Right lung (tissue), 5 donors: Measurements from ENCODE around the gene CKS1B. TPM values are rescaled to one million over a fixed set of nuclear protein-coding genes. Genes with fewer than 3 reads are reported as not detected.
"Not testable (repeated sequence)": the region's sequence is repeated elsewhere in the genome, so short reads cannot be mapped to it uniquely, and the experiment has no call there.

Experiments used
- DNase-seq, 2 donors: peaks; one replicate each; pipeline ENCODE4 v3.0.0-alpha.2; 2013
- polyA plus RNA-seq, 5 donors: library from polyadenylated mRNA; unstranded; fragments of 120-200 nt; gene quantifications; one replicate each; pipeline versions ENCODE4 v1.2.1 to v1.2.3, GENCODE V29; 2013; ENCODE audit warnings: inconsistent platforms in 1 of 5, low replicate concordance in 1 of 5; ENCODE audit not compliant: insufficient read length in 5 of 5, insufficient read depth in 1 of 5

The CKS1B gene
- polyA plus RNA-seq, 5 donors = 85.1 to 149 (median 115) TPM

- no peak for DNase-seq
These were observed 12.2 kb upstream of the CKS1B start for GRCh38 chr1:154962156-154962749.

DNA sequence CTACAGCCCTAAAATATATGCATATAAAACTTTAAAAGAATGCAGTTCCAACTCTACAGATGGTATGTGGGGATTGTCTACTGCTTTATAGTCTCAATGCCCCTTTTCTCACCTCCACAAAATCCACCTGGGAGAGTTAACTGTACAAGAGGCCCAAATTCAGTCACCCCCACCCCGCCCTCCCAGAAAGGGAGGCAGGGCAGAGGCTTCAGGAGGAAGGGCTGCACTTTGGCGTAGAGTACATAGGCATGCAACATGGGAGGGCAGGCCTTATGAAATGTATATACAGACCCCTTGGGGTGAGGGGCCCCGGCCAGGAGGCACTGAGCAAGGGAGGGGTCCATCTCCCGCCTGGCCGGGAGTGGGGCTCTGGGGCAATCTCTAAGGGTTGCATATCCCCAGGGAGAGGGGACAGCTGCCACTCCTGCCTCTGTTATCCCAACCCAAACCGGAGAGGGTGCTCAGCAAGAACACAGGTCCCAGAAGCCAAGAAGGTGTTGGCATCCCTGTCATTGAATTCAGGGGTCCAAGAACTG lies 11.6 kb upstream of the CKS1B start:
- no peak for DNase-seq

DNA sequence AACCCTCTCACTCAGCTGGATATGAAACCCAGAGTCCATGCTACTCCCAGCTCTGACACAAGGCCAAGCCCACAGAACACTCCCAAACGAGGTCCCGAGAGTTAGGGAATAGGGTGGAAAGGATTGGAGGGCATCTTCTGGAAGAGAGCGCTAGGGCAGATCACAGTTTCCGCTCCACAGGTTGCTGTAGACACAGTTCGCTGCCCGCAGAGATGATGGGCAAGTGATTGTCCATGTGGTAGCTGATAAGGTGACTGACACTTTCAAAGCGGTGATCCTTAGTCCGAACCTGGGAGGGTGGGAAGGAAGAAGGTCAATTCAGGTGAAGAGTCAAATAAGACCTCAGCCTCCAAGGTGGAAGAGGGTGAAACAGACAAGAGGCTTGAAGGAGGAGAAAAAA lies 10.8 kb upstream of the CKS1B start:
- no peak for DNase-seq

GRCh38 chr1:154964359-154964758 lies 10.1 kb upstream of the CKS1B start:
- DNase-seq = no peak

DNA sequence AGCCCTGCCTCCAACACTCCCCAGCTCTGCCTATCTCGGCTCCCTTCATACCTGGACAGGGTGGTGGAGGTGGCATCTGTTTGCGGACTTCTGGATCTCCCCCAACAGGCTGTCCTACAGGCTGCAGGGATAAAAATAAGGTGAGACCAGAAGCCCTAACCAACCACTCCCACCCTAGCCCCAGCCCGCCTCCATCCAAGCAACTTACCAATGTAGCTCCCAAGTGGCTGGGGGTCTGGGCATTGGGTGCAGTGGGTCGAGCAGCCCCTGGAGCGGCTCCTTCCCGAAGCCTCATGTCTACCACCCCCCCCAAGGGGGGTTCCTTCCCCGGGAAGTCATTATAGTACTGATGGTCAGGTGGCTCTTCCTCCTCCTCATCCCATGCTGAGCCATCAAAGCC lies 8.4 kb upstream of the CKS1B start:
- no peak for DNase-seq

GRCh38 chr1:154967331-154967950 lies 7.0 kb upstream of the CKS1B start:
- no peak for DNase-seq

DNA sequence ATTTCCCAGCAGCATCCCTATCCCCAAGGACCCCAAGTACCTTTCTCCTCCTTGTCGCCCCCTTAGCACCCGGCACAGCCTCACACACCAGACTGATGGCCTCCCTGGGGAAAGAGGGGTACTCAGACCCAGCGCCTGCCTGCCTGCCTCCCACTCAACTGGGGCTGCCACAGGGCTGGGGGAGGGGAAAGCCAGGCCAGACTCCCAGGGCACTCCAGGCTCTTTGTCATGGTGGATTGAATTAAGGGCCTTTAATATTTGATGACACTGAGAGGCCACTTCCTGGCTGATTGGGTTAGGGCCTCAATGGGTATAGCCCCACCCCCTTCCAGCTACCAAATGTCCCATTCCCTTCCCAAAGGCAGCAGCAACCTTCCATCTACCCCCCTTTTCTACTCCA lies 5.8 kb upstream of the CKS1B start:
- no peak for DNase-seq

DNA sequence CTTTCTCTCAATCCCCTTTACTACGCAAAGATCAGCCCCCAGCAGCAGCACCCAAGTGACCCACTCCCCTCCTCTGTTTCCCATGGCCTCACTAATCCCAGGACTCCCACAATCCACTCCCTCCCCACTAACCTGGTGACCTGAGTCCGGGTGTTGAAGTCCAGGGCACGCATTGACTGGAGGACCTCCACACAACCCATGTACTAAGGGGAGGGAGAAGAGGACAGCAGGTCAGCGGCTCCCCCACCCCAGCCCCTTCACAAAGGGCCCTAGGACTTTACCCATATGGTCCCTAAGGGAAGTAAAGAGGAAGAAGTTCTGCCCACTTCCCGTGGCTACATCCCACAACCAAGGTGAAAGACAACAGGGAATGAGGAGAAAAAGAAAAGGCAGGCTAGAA lies 5.2 kb upstream of the CKS1B start:
- no peak for DNase-seq

GRCh38 chr1:154969860-154970452 lies 4.5 kb upstream of the CKS1B start:
- DNase-seq = no peak

GRCh38 chr1:154970631-154971340 lies 3.7 kb upstream of the CKS1B start, which contains the start of gene SHC1:
Gene SHC1 (minus strand): TSS chr1:154970747. CDS start chr1:154970526, 221 bp downstream.
- peak; percentile 91 to 92 for DNase-seq

DNA sequence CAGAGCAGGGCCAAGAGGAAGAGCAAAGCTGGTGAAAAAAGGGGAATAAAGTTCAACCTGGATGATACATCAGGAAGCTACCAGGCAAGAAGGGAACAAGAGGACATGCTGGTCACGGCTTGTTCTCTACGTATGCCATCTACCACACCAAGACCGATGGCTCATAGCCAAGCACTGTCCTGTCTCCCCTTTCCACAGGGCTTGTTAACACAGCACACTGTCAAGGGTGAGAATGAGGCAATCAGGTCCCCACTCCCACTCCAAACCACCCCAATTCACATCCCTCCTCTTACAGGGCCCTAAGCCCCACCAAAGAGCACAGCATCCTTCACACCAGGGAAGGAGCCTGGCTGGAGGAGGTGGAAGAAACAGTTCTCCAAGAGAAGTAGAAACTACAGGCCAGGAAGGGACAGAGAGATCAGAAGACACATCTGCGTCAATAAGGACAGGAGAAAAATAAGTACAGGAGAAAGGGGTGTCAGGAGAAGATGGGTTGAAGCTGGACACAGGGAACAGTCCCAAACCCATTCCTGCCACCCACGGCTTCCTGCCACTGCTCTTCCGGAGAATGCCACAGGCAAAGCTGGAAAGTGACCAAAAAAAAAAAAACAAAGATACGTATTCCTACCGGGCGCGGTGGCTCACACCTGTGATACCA lies 3.0 kb upstream of the CKS1B start:
- DNase-seq = no peak

DNA sequence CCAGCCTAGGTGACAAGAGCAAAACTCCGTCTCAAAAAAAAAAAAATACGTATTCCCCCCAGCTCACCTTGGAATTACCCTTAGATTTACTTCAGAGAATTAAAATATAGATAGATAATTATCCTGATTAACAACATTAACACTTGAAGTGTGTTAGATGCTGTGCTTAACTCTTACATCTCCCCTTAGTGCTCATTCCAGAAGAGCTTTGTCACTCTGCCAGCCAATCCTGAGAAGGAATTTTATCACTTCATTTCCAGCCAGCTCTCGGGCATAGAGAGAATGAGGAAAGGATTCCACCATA lies 2.3 kb upstream of the CKS1B start:
- DNase-seq = no peak

- peak; percentile 78 to 85 for DNase-seq
These were observed 1.8 kb upstream of the CKS1B start for GRCh38 chr1:154972517-154973343.

- DNase-seq = peak; percentile 93 to 96
These were observed 958 bp upstream of the CKS1B start for GRCh38 chr1:154973344-154974101.

DNA sequence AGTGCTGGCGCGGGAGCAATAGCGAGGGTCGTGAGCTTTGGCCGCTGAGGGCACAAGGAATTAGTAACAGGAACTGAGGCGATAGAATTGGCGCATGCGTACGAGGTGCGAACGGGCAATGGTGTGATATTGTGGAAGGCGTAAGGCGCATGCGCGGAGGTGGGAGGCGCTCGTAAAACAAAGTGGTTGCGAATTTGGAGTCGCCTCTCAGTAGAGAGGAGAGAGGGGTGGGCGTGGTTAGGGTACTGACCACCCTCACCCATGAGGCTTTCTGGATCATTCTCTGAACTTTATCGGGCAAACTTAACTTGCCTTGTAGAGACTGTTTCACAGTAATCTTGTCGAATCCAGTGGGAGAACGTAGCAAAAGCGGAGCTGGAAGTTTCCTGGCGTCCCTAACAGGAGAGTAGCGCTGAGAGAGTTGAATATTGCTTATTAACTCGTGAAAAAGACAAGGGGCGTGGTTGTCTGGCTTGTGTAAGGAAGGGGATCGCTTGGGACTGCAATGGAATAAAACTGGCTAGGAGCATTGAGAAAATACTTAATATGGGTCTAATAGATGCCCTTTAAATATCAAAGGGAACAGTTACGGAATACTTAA lies 427 bp downstream of the CKS1B start:
- peak; percentile 98 to 99 for DNase-seq

GRCh38 chr1:154975409-154976059 lies 1.1 kb downstream of the CKS1B start:
- DNase-seq = peak in 1 of 2 donors; percentile 64

DNA sequence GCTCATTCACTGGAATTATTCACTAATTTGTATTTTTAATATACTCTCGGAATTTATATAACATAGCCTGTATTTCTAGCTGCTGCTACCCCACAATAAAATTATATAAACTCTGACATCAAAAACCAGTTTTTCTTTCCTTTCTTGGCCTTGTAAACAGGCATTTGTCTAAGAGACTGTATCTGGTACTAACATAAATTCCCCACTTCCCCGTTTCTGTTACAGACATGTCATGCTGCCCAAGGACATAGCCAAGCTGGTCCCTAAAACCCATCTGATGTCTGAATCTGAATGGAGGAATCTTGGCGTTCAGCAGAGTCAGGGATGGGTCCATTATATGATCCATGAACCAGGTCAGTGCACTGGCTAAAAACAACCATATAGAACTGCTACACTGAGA lies 3.3 kb downstream of the CKS1B start:
- DNase-seq = not testable (repeated sequence)

DNA sequence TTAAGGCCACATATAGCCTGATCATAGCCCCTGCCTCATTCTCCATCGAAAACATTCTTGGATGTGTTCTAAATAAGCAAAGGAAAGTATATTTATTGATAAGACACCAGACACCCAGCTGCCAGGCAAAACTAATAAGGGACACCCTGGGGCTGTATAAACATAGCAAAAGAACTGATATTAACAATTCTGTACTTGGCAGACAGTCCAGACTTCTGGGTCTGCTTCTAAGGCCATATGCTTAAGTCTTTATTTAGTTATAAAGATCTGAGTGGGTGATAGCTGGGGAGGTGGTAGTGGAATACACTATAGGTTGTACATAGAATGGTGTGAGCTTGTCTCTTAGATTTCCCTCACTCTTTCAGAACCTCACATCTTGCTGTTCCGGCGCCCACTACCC lies 3.9 kb downstream of the CKS1B start:
- DNase-seq = no peak

- no peak for DNase-seq
These were observed 7.9 kb downstream of the CKS1B start for GRCh38 chr1:154982341-154982740.
